Body of pancreas (tissue), 4 donors: ENCODE results near the gene COG8.

Experiments
- CTCF ChIP-seq, 7 experiments: fragments of 450-650 bp in 4 of 7; fragments of 200-600 bp in 3 of 7; sonication (generic) in 3 of 7; IDR thresholded peaks; one replicate each; pipeline ENCODE4 v1.5.1; 2016 to 2019; ENCODE audit warnings: antibody characterized with exemption in 7 of 7
- POLR2A ChIP-seq, 3 donors: fragments of 450-650 bp; IDR thresholded peaks; one replicate each; pipeline ENCODE4 v1.6.1; 2016; ENCODE audit warnings: antibody characterized with exemption in 3 of 3, mild to moderate bottlenecking in 2 of 3

- TF ChIP-seq CTCF (IDR thresholded peaks at IDR 0.05) (no peak), POLR2A (IDR thresholded peaks at IDR 0.05) (no peak)
Observed at GRCh38 chr16:69386596-69386995, 47.2 kb upstream of the COG8 start.
